Gastroesophageal sphincter (tissue), 3 donors: ENCODE results near the gene NFATC3.

Source experiments
- CTCF ChIP-seq, 4 experiments: fragments of 200-600 bp in 2 of 4; fragments of 450-650 bp in 2 of 4; sonication (generic) in 1 of 4; IDR thresholded peaks; one replicate each; pipeline ENCODE4 v1.5.1; 2017 to 2019; ENCODE audit warnings: antibody characterized with exemption in 4 of 4, mild to moderate bottlenecking in 2 of 4, moderate library complexity in 2 of 4
- POLR2A ChIP-seq, 2 donors: fragments of 450-650 bp; IDR thresholded peaks; one replicate each; pipeline ENCODE4 v1.6.1; 2017; ENCODE audit warnings: antibody characterized with exemption in 2 of 2, mild to moderate bottlenecking in 2 of 2, moderate library complexity in 1 of 2
- POLR2AphosphoS5 ChIP-seq: sonication (generic); formaldehyde crosslinking; IDR thresholded peaks from one replicate; pipeline ENCODE4 v1.6.1; 2017; ENCODE audit warnings: antibody characterized with exemption

GRCh38 chr16:68242085-68242484 is 156.9 kb downstream of the NFATC3 start:
- no peak for TF ChIP-seq CTCF (IDR thresholded peaks at IDR 0.05)
- no peak for TF ChIP-seq POLR2A (IDR thresholded peaks at IDR 0.05)
- no peak for TF ChIP-seq POLR2AphosphoS5
